ENCODE measurements around the gene NCSTN. TPM values are rescaled to one million over a fixed set of nuclear protein-coding genes. Genes with fewer than 3 reads are reported as not detected.

Gene NCSTN
- total RNA-seq, 1 experiment from 2014 or later: 89.5 TPM

GRCh38 chr1:160369087-160369486 lies 25.9 kb downstream of the NCSTN start:
- H3K27me3 ChIP-seq (replicated peaks; ENCODE audit: control insufficient read depth, insufficient read depth, low read length): no peaks in the 10 kb centered on the region
- intact Hi-C loops (cut with micrococcal nuclease; ENCODE audit: unreplicated experiment): no loop called here
- DNase-seq: no peak

GRCh38 chr1:160370561-160371345 lies 27.6 kb downstream of the NCSTN start:
- no TSS peak for BruUV-seq (replicated peaks)
- CTCF ChIA-PET: interaction anchor here (0.6 to 1.1 kb wide), 2 partner anchors 17 to 177 kb away, joined by 3 read pairs; no protein-coding TSS in a partner anchor

More at GRCh38 chr1:160369087-160369486, 25.9 kb downstream of the NCSTN start:
- Histone ChIP-seq H3K36me3 (ENCODE audit: control insufficient read depth, insufficient read depth, low read length) (no peaks in the 10 kb centered on the region), H3K4me1 (no peaks in the 10 kb centered on the region), H3K9me3 (no peaks in the 10 kb centered on the region), H3K4me3 (ENCODE audit: low read depth, low read length) (no peak overlapping the region)
- ChIA-PET CTCF (no interaction called here), POLR2A (no interaction called here)
- BruUV-seq (replicated peaks): no TSS peak
- no peak overlapping the region for H3K4me3 Mint-ChIP-seq (ENCODE audit: unreplicated experiment)
- H3K9me3 Mint-ChIP-seq (ENCODE audit: unreplicated experiment): no peaks in the 10 kb centered on the region
- TF ChIP-seq CTCF (IDR thresholded peaks at IDR 0.05; ENCODE audit: insufficient read depth in 1 of 2, low read depth in 1 of 2, low read length in 1 of 2, severe bottlenecking in 1 of 2, unreplicated experiment in 1 of 2): no peak
- no peak overlapping the region for H3K27ac Mint-ChIP-seq (ENCODE audit: unreplicated experiment)
- H3K36me3 Mint-ChIP-seq (ENCODE audit: insufficient read depth, unreplicated experiment): peaks cover 4% of the 10 kb centered on the region
- peaks cover 8% of the 10 kb centered on the region for H3K27me3 Mint-ChIP-seq (ENCODE audit: insufficient read depth, unreplicated experiment)
- no peaks in the 10 kb centered on the region for H3K4me1 Mint-ChIP-seq (ENCODE audit: low read depth, unreplicated experiment)

GRCh38 chr1:160371346-160371631 lies 28.1 kb downstream of the NCSTN start:
- H3K4me3 Mint-ChIP-seq (ENCODE audit: unreplicated experiment): no peak overlapping the region
- POLR2A ChIA-PET: no interaction called here
- TF ChIP-seq CTCF (IDR thresholded peaks at IDR 0.05; ENCODE audit: insufficient read depth in 1 of 2, low read depth in 1 of 2, low read length in 1 of 2, severe bottlenecking in 1 of 2, unreplicated experiment in 1 of 2): no peak
- no peak overlapping the region for H3K27ac Mint-ChIP-seq (ENCODE audit: unreplicated experiment)
- DNase-seq: no peak
- no peaks in the 10 kb centered on the region for H3K9me3 Mint-ChIP-seq (ENCODE audit: unreplicated experiment)
- intact Hi-C loops (cut with micrococcal nuclease; ENCODE audit: unreplicated experiment): loop anchor here (10.0 kb wide), 1 partner anchor 76 kb away; no protein-coding TSS in a partner anchor
- H3K36me3 ChIP-seq (ENCODE audit: control insufficient read depth, insufficient read depth, low read length): no peaks in the 10 kb centered on the region
- CTCF ChIA-PET: no interaction called here
- H3K27me3 Mint-ChIP-seq (ENCODE audit: insufficient read depth, unreplicated experiment): peaks cover 8% of the 10 kb centered on the region
- H3K9me3 ChIP-seq: no peaks in the 10 kb centered on the region
- H3K4me3 ChIP-seq (ENCODE audit: low read depth, low read length): no peak overlapping the region
- no TSS peak for BruUV-seq (replicated peaks)
- H3K27me3 ChIP-seq (replicated peaks; ENCODE audit: control insufficient read depth, insufficient read depth, low read length): no peaks in the 10 kb centered on the region
- no peaks in the 10 kb centered on the region for H3K36me3 Mint-ChIP-seq (ENCODE audit: insufficient read depth, unreplicated experiment)
- no peaks in the 10 kb centered on the region for H3K4me1 ChIP-seq
- peaks cover 10% of the 10 kb centered on the region for H3K4me1 Mint-ChIP-seq (ENCODE audit: low read depth, unreplicated experiment)

More at GRCh38 chr1:160370561-160371345, 27.6 kb downstream of the NCSTN start:
- peaks cover 5% of the 10 kb centered on the region for H3K4me1 Mint-ChIP-seq (ENCODE audit: low read depth, unreplicated experiment)
- H3K4me3 Mint-ChIP-seq (ENCODE audit: unreplicated experiment): no peak overlapping the region
- Histone ChIP-seq H3K4me1 (no peaks in the 10 kb centered on the region), H3K4me3 (ENCODE audit: low read depth, low read length) (no peak overlapping the region), H3K27me3 (replicated peaks; ENCODE audit: control insufficient read depth, insufficient read depth, low read length) (no peaks in the 10 kb centered on the region), H3K9me3 (no peaks in the 10 kb centered on the region), H3K36me3 (ENCODE audit: control insufficient read depth, insufficient read depth, low read length) (no peaks in the 10 kb centered on the region)
- DNase-seq: no peak
- H3K27me3 Mint-ChIP-seq (ENCODE audit: insufficient read depth, unreplicated experiment): peaks cover 8% of the 10 kb centered on the region
- H3K36me3 Mint-ChIP-seq (ENCODE audit: insufficient read depth, unreplicated experiment): no peaks in the 10 kb centered on the region
- POLR2A ChIA-PET: no interaction called here
- H3K27ac Mint-ChIP-seq (ENCODE audit: unreplicated experiment): no peak overlapping the region
- intact Hi-C loops (cut with micrococcal nuclease; ENCODE audit: unreplicated experiment): loop anchor here (10.0 kb wide), 1 partner anchor 76 kb away; no protein-coding TSS in a partner anchor
- TF ChIP-seq CTCF (IDR thresholded peaks at IDR 0.05; ENCODE audit: insufficient read depth in 1 of 2, low read depth in 1 of 2, low read length in 1 of 2, severe bottlenecking in 1 of 2, unreplicated experiment in 1 of 2): no peak
- no peaks in the 10 kb centered on the region for H3K9me3 Mint-ChIP-seq (ENCODE audit: unreplicated experiment)
